Posterior cingulate gyrus (tissue), 11 donors: ENCODE results near the gene FRMD8.
"Not testable (repeated sequence)": the region's sequence is repeated elsewhere in the genome, so short reads cannot be mapped to it uniquely, and the experiment has no call there.

ENCODE experiments used
- DNase-seq, 10 donors: peaks; one replicate each; pipeline versions ENCODE4 v3.0.0 to v3.0.0-alpha.2; 2020 to 2021; ENCODE audit warnings: mixed read lengths in 3 of 10
- intact Hi-C: fragments of 100-400 bp; cut with DNase I; formaldehyde crosslinking; loops from one replicate; pipeline ENCODE4 v1.15.1; 2023

The FRMD8 gene

GRCh38 chr11:65444314-65445051, 58.0 kb downstream of the FRMD8 start:
- DNase-seq = peak in 1 of 10 donors; percentile 75
- intact Hi-C loops = no loop called here

GRCh38 chr11:65445101-65445603, 58.7 kb downstream of the FRMD8 start:
- intact Hi-C loops = no loop called here
- no peak for DNase-seq

DNA sequence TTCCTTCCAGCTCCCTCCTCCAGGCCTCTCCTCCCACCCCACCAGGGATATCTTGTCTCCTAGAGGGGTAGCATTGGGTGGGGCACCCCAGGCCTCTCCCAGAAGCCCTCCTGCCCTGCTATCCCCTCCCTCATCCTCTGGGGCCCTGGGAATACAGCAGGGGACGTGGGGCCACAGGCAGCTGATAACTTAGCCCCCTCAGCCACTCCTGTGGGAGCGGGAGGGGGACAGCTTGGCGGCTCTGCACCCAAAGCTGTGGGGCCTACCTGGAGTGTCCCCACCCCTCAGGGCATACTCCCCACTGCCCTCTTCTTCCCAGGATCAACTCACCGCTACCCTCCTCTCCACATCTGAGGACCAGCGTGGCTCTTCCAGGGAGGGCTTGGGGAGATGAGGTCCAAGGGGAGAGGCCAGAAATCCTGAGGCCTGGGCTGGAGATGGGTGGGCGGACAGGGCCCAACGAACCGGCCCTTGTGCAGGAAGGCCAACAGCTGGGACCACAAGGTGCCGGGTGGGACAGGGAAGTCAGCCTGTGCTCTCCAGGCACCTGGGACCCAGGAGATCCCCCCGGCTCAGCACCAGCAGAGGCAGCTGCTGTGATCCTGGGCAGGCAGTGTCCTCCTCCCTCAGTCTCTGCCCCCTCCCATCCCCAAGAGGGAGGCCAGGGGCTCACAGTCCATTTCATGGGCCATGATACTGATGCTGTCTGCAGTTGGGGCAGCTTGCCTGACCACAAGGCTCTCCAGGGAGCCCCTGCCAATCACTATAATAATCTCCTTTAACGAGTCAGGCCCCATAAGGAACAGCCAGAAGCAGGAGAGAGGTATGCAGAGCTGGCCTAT, 59.4 kb downstream of the FRMD8 start:
- DNase-seq = peak in 1 of 10 donors; percentile 77
- intact Hi-C loops = no loop called here

- peak in 1 of 10 donors; percentile 65 for DNase-seq
- intact Hi-C loops = no loop called here
Observed at GRCh38 chr11:65446446-65447277, 60.2 kb downstream of the FRMD8 start.

GRCh38 chr11:65448074-65448417, 61.6 kb downstream of the FRMD8 start:
- intact Hi-C loops = no loop called here
- no peak for DNase-seq

- peak in 1 of 10 donors; percentile 61 for DNase-seq
- intact Hi-C loops = no loop called here
Observed at GRCh38 chr11:65448418-65449105, 62.1 kb downstream of the FRMD8 start.

GRCh38 chr11:65451301-65451700, 64.9 kb downstream of the FRMD8 start:
- DNase-seq, intact Hi-C loops: not testable (repeated sequence)

DNA sequence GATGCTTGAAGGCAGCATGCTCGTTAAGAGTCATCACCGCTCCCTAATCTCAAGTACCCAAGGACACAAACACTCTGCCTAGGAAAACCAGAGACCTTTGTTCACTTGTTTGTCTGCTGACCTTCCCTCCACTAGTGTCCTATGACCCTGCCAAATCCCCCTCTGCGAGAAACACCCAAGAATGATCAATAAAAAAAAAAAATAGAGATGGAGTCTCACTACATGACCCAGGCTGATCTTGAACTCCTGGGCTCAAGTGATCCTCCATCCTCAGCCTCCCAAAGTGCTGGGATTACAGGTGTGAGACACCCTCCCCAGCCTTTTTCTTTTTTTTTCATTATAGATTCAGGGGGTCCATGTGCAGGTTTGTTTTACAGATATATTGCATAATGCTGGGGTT, 65.8 kb downstream of the FRMD8 start:
- DNase-seq, intact Hi-C loops: not testable (repeated sequence)

- DNase-seq = no peak
- intact Hi-C loops = no loop called here
Observed at GRCh38 chr11:65452806-65453490, 66.5 kb downstream of the FRMD8 start.

DNA sequence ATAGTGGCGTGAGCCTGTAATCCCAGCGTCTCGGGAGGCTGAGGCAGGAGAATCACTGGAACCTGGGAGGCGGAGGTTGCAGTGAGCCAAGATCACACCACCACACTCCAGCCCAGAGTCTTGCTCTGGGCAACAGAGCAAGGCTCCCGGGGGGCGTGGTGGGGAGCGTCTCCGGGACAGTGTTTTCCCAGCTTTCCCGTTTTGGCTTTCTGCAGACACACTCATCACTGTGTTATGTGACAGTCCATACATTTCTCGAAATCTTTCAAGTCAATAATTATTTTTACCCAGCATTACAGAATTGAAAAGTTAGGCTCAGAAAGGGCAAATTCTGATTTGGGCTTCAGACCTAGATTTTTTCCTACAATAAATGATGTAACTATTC, 67.9 kb downstream of the FRMD8 start:
- intact Hi-C loops = loop anchor here (2.0 kb wide), 1 partner anchor 22 kb away; no protein-coding TSS in a partner anchor
- peak in 1 of 10 donors; percentile 73 for DNase-seq

- intact Hi-C loops = loop anchor here (2.0 kb wide), 1 partner anchor 22 kb away; no protein-coding TSS in a partner anchor
- peak; percentile 73 to 97 (median 84) for DNase-seq
Observed at GRCh38 chr11:65454696-65455456, 68.4 kb downstream of the FRMD8 start.

GRCh38 chr11:65456418-65456817, 70.0 kb downstream of the FRMD8 start:
- intact Hi-C loops = no loop called here
- no peak for DNase-seq

DNA sequence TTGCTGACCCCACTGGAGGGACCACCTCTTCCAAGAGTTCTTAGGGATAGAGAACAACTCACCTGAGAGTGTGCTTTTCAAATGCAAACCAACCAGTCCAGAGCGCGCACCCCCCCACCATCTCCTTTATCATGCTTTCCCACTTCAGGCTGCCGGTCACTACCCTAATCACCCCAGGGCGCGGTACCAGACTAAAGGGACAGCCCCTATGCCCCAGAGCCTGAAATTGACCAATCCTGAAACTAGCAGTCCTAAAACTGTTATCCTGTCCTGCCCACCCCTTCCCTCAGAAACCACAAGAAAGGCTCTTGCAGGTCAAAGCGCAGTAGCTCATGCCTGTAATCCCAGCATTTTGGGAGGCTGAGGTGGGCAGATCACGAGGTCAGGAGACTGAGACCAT, 73.1 kb downstream of the FRMD8 start:
- intact Hi-C loops = no loop called here
- DNase-seq = peak in 2 of 10 donors; percentile 16 to 36
